GM18498 (cell line): ENCODE results near the gene SSH2.
"Not testable (repeated sequence)": the region's sequence is repeated elsewhere in the genome, so short reads cannot be mapped to it uniquely, and the experiment has no call there.

ENCODE experiments used
- ATAC-seq: cut with Tn5 transposase; IDR thresholded peaks from one replicate; pipeline ENCODE4 v1.9.1; 2021; ENCODE audit warnings: mild to moderate bottlenecking, moderate library complexity; ENCODE audit not compliant: unreplicated experiment

Gene SSH2

GRCh38 chr17:29789196-29790170 lies 140.5 kb downstream of the SSH2 start:
- ATAC-seq, result no peak

- ATAC-seq, result no peak
Measured at GRCh38 chr17:29787995-29788394, 142.0 kb downstream of the SSH2 start.

- no peak for ATAC-seq
Measured at GRCh38 chr17:29782917-29783316, 147.1 kb downstream of the SSH2 start.

DNA sequence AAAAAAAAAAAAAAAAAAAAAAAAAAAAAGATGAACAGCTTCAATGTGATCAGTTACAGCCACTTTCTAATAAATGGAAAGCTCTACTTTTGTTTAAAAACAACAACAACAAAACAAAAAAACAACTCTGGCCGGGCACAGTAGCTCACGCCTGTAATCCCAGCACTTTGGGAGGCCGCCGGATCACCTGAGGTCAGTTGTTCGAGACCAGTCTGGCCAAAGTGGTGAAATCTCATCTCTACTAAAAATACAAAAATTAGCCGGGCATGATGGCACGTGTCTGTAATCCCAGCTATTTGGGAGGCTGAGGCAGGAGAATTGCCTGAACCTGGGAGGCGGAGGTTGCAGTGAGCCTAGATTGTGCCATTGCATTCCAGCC lies 150.2 kb downstream of the SSH2 start:
- not testable (repeated sequence) for ATAC-seq

- ATAC-seq, result no peak
Measured at GRCh38 chr17:29778956-29779811, 150.8 kb downstream of the SSH2 start.

- ATAC-seq, result no peak
Measured at GRCh38 chr17:29777663-29778062, 152.4 kb downstream of the SSH2 start.

DNA sequence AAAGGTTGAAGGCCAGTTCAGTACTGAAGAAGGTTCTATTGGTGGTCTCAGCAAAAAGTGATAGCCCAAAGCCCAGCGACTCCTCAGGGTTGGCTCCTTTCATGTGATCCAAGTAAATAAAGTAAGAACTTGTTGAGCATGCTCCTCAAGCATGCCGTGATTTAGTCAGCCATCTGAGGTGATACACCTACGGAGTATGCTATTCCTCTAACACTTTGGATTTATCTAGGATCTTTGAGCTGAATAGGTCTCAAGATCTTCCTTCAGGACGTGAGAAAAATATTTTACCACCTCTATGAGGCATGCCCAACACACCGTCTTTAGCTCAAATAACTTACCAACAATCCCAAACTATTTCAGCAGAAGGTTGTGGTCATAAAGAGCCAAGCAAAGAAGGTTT lies 154.0 kb downstream of the SSH2 start:
- no peak for ATAC-seq

GRCh38 chr17:29772981-29773380 lies 157.0 kb downstream of the SSH2 start:
- ATAC-seq, result no peak

DNA sequence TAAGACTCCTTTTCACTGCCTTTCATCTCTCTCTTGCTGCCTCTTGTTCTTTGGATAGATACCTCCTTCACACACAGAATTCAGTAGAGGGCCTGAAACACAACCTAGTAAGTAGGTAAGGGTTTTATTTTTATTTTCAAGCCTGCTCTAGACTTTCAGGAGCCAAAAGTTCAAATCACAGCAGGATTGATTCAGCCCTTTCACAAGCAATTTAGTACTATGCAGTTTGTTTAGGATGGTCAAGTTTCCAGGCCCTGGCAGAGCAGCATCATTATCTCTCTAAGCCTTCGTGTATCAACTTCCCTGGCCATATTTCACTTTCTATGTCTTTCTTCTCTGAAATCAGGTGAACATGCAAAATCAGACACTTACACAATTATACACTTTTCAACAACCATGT lies 158.5 kb downstream of the SSH2 start:
- ATAC-seq, result no peak

- ATAC-seq, result no peak
Measured at GRCh38 chr17:29769225-29769624, 160.8 kb downstream of the SSH2 start.

- no peak for ATAC-seq
Measured at GRCh38 chr17:29766796-29767327, 163.2 kb downstream of the SSH2 start.

GRCh38 chr17:29764748-29765147 lies 165.3 kb downstream of the SSH2 start:
- ATAC-seq, result no peak

DNA sequence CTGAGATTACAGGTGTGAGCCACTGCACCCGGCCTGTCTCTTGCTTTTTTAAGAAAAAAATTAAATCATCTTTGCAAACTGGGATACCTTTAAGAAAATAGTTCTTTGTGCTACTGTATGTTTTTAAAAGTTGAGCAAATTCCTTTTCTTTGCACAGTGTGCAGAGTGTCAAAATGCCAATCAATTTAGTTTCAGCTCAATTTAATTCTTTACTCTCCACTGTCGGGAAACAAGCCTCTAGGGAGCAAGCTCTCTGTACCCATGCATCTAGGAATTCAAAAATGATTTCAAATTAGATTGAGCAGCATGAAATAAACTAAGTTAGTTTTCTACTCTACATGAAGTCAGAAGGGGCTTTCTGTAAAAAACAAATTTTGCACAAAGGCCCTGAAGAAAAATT lies 165.8 kb downstream of the SSH2 start:
- ATAC-seq, result no peak

DNA sequence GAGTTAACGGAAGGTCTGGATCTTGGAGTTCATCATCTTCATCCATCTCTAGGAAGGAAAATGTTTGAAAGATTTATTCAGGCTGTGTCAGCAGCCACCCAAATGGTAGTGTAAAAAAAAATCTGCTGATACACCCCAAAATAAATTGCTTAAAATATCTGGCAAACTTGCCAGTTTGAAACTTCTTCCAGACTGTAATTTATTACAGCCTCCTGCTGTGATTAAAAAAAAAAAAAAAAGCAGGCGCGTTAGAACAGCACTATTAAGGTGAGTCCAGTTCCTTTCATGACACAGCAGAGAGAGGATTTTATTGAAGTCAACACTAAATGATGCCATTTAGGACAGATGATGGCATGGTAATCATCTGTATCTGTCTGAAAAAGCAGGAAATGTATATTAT lies 166.8 kb downstream of the SSH2 start:
- ATAC-seq, result no peak

DNA sequence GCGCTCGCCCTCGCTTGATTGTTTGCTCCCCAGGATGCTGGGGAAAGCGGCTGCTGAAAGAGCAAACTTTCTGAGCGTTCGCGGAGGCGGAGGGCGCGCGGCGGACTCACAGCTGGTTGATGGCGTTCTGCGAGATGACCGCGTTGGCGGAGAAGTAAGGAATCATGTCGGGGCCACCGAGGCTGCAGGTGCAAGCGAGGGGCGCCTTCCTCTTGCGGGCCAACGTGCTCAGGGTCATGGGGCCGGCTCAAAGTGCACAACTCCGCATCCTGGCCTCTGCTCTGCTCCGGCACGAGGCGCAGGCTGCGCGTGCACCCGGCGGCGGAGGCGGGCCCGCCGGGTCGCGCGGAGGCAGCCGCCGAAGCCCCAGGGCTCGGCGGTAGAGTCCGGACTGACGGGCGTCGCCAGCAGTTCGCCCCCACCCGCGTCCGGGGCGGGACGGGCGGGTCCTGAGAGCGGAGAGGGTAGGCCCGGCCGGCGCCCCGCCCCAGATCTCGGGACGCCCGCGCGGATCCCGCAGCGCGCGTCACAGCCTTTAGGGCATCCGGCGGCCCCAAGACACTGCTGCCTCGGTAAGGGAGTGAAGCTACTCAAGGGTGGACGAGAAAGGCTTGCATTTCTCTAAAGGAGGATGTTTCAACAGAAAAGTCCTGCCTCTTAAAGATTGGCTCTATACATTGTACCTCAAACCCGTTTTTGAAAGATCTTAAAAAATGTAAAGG lies 168.8 kb downstream of the SSH2 start:
- ATAC-seq, result peak; percentile 79

GRCh38 chr17:29760279-29761039 lies 169.6 kb downstream of the SSH2 start:
- peak; percentile 54 for ATAC-seq

GRCh38 chr17:29758255-29758654 lies 171.8 kb downstream of the SSH2 start:
- ATAC-seq, result no peak

DNA sequence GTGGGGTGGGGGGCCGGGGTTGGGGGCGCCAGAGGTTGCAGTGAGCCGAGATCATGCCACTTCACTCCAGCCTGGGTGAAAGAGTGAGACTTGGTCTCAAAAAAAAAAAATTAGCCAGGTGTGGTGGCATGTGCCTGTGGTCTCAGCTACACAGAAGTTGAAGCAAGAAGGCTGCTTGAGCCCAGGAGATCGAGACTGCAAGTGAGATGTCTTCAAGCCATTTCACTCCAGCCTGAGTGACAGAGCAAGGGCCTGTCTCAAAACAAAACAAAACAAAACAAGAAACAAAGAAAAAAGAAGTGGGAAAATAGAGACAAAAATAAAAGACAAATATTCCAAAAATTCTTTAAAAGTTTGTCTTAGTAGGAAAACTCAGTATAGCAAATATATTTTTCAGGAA lies 172.2 kb downstream of the SSH2 start:
- ATAC-seq, result no peak

DNA sequence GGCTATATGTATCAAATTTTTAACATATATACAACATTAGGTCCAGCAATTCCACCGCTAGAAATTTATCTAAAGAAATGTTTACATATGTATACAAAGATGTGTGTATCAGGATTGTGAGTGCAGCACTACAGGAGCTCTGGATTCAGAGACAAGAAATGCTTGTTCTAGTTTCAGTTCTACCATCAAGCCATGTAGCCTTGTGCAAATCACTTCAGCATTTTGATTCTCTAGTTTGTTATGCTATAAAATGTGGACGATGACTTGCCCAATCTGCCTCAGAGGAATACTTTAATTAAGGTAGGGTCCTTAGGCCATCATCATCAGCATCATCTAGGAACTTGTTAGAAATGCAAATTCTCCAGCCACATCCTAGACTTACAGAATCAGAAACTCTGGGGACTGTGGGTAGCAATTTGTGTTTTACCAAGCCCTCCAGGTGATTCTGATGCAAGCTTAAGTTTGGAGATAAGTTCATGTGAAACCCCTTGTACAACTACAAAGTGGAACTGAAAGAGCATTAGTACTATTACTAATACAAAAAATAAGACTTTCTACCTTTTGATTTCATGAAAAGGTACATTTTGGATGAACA lies 176.1 kb downstream of the SSH2 start:
- peak; percentile 62 for ATAC-seq
